GM20431 (cell line): ENCODE results near the gene TRIM45.
"Not testable (repeated sequence)": the region's sequence is repeated elsewhere in the genome, so short reads cannot be mapped to it uniquely, and the experiment has no call there.

Experiments
- in situ Hi-C: fragments of 300-500 bp; cut with MseI, MboI; formaldehyde crosslinking; loops from one replicate; pipeline ENCODE4 v1.15.0; 2020; ENCODE audit warnings: low sequenced_read_pairs; ENCODE audit not compliant: unreplicated experiment

Gene TRIM45, protein sequence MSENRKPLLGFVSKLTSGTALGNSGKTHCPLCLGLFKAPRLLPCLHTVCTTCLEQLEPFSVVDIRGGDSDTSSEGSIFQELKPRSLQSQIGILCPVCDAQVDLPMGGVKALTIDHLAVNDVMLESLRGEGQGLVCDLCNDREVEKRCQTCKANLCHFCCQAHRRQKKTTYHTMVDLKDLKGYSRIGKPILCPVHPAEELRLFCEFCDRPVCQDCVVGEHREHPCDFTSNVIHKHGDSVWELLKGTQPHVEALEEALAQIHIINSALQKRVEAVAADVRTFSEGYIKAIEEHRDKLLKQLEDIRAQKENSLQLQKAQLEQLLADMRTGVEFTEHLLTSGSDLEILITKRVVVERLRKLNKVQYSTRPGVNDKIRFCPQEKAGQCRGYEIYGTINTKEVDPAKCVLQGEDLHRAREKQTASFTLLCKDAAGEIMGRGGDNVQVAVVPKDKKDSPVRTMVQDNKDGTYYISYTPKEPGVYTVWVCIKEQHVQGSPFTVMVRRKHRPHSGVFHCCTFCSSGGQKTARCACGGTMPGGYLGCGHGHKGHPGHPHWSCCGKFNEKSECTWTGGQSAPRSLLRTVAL

DNA sequence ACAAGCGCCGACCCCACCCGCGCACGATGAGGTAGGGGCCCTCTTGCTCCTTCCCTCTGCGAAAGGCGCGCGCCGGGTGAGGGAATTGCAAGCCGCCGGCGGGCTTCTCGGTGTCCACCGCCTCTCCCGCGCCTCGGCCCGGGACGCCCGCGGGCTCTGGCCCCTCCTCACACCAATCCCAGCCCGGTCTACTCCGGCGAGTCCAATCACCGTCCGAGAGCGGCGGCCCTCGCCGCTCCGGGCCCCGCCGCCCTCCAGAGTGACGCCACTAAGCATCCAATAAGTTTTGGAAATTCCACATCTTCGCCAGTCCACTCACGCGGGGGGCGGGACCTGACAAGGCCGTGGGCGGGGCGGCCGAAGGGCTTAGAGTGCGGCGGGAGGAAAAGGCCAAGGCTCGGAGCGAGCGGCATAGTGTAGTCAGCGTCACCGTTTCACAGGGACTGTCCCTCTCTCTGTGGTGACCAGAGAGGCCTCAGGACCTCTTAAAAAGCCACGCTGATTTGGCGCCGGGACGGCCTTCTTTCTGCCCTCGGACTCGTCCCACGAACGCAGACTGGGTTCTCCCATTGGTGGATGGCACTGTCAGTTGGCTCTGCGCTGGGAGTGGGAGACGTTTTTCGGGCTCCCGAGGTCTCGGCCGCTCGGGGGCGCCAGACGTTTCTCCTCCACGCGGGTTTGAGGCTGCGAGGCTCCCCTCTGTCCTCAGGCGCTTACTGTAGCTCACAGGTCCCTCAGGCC is at the start of gene TRIM45:
TRIM45 (minus strand) TSS at position 161 of the 741 bp plus-strand sequence. CDS start 548 bp downstream, outside the sequence.
- in situ Hi-C loops, result no loop called here

DNA sequence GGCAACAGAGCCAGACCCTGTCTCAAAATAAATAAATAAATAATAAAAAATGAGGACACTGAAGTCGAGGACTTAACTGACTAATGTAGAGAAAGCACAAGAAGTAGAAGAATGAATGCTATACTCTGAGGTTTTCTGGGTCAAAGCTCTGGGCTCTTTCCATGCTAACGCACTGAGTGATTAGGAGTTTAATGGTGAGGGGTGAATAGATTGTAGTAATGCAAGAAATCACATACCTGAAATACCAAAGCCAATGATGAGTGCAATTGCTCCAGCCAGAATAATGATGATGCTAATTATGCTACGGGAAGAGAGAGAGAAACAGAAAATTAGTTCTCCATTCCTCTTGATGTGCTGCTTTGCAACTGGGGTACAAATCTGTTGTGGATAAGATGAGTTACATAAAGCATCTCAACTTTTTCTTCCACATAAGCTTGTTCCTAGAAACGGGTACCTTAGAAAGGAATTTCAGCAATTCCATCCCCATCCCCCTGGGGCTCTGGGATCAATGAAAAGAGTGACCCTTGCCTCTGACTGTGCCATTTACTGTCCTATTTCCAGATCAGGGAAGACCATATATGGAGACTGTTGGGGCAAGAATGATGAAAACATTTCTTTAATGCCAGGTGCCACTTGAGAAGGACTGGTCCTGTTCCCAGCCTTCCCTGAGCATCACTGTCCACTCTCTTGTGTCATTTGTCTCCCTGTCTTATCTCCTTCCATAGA is 48.5 kb upstream of the TRIM45 start:
- in situ Hi-C loops, result no loop called here

- in situ Hi-C loops, result no loop called here
Measured at GRCh38 chr1:117167402-117167801, 45.9 kb upstream of the TRIM45 start.

- in situ Hi-C loops, result no loop called here
Measured at GRCh38 chr1:117166076-117166475, 44.5 kb upstream of the TRIM45 start.

- in situ Hi-C loops, result no loop called here
Measured at GRCh38 chr1:117164209-117164608, 42.7 kb upstream of the TRIM45 start.

- in situ Hi-C loops, result no loop called here
Measured at GRCh38 chr1:117162816-117163215, 41.3 kb upstream of the TRIM45 start.

DNA sequence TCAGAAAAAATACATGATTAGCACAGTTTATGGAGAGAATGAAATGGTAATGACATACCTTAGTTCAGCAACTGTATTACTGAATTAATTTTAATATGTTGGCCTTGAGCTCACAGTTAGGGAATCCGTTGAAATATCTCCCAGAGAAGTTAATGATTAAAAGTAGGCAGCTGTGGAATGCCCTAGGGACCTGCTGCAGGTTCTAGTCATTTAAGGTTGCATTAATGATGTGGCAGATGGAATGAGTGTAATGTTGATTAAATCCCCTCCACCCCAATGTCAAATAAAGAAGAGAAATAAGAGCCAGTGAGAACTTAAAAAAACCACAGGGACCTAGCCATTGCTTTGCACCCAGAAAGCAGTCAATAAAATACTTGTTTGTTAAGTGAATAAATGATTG is 40.3 kb upstream of the TRIM45 start:
- in situ Hi-C loops, result no loop called here

- in situ Hi-C loops, result not testable (repeated sequence)
Measured at GRCh38 chr1:117151305-117151704, 29.8 kb upstream of the TRIM45 start.

DNA sequence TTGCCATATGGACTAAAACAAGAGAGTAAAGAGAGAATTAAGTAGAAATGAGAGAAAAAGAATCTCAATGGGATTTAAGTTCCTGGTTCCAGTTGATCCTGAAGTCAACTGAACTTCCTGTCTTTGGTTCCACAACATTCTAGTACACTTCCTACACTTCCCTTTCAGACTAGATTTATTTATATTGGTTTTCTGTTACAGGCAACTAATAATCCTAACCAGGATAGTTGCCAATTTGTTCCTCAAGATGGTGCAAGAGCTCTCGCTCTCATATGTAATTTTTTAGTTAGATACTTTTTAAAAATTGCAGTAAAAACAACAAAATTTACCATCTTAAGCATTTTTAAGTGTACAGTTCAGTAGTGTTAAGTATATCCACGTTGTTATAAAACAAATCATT is 28.8 kb upstream of the TRIM45 start:
- in situ Hi-C loops, result no loop called here

DNA sequence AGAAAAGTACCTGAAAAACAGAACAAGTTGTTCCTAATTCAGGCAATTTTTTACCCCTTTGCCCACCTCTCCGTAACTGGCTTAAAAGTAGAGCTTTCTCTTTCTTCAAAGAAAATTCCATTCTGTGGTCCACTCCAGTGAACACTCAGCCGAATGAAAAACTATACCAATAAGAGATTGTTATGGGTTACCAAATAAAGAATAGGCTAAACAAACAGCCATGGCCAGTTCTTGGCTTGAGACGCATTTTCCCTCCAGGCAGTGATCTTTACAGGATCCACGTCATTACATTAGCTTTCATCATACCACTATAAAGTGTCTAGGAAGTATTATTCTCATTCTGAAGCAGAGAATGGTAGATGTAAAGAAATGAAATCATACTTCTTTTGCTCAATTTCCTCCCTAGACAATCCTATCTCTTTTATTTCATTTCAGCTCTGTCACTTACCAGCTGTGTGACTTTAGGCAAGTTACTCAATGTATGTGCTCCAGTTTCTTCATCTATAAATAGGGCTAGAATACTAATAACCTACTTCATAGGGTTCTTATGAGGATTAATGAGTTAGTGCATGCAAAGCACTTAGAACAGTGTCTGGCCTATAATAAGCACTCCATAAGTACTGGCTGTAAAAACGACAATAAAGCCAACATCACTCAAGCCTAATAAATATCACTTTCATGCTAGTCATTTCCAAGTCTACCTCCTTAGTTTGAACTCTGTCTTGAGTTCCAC is 26.5 kb upstream of the TRIM45 start:
- in situ Hi-C loops, result no loop called here

GRCh38 chr1:117147341-117147831 is 25.8 kb upstream of the TRIM45 start:
- in situ Hi-C loops, result no loop called here

- in situ Hi-C loops, result no loop called here
Measured at GRCh38 chr1:117146575-117147340, 25.2 kb upstream of the TRIM45 start.

- in situ Hi-C loops, result no loop called here
Measured at GRCh38 chr1:117146072-117146471, 24.5 kb upstream of the TRIM45 start.

GRCh38 chr1:117143871-117144270 is 22.3 kb upstream of the TRIM45 start:
- in situ Hi-C loops, result no loop called here

- in situ Hi-C loops, result no loop called here
Measured at GRCh38 chr1:117143172-117143571, 21.6 kb upstream of the TRIM45 start.

DNA sequence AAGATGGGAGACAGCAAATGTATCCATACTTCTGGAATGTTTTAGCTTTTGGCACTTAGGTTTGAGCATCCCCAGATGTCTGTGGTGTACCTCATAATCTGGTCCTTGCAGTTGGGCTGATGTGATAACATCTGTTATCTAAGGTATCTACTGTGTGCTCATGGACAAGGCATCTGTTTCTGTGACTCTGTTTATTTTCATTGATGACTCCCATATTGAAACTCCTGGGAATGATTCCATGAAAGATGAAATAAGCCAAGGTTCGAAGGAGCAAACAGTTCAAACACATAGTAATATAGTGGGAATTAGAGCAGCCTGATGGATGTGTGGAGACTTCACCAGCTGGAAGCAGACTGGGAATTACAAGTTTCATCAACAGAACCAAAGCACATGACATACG is 20.7 kb upstream of the TRIM45 start:
- in situ Hi-C loops, result no loop called here

DNA sequence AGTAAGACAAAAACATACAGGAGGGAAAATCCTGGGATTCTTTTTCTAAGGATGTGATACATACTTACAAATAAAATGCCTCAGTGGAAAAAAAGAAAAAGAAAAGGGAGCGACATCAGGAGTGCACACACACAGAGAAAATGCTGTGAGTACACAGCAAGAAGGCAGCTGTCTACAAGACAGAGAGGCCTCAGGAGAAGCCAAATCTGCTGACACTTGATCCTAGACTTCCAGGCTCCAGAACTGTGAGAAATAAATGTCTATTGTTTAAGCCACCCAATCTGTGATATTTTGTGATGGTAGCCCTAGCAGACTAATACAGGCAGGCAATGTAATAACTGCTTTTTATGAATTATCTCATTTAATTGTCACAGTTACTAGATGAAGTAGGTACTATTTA is 17.0 kb upstream of the TRIM45 start:
- in situ Hi-C loops, result no loop called here

DNA sequence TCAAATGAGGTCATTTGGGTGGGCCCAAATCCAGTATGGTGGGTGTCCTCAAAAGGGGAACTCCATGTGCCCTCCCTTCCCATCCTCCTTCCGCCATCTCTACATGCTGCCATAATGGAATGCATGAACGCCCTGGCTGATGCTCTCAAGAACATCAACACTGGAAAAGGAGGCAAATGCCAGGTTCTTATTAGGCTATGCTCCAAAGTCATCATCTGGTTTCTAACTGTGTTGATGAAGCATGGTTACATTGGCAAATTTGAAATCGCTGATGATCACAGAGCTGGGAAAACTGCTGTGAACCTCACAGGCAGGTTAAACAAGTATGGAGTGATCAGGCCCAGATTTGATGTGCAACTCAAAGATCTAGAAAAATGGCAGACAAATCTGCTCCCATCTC is 16.6 kb upstream of the TRIM45 start:
- in situ Hi-C loops, result no loop called here

DNA sequence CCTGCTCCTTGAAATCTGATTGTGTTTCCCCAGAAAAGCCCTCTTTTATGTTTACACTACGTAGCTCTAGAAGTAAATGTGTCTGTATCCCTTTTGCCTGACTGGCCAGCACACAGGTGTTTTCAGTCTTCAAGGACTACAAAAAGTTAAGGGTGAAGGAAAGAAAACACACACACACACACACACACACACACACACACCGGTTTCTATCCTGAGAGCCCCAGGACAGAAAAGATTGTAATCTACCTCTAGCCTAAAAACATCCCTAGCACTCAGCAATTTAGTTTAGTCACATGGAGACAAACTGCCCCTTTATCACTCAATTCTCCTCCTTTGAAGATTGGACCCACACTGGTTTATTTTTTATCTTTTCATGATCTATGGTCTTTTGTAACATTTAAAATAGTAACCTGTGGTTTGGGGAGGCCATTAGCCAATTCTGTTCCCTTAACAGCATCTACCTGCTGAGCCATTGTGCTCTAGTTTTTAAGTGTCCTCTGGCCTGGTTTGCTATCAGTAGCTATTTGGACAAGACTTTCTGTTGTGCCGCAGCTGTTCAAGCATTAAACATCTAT is 15.8 kb upstream of the TRIM45 start:
- in situ Hi-C loops, result no loop called here
